ENCODE data around the gene GABRE.

DNA sequence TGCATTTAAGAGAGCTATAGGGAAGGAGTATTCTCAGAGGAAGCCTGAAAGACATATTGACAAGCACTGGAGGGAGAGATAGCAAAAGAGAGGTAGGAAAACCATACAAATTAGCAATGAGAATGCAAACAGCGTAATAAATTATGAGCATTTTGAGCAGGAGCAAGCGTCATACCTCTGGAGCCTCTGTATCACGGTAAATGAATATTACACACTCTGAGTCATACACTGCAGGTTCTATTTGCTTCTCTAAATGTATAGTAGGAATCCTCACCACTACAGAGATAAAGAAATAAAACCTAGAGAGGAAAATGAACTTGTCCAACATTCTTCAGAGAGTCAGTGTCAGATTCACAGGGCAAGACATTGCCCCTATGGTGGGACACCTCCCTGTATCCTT lies 46.4 kb upstream of the GABRE start:
- TF ChIP-seq, protein P1, sequence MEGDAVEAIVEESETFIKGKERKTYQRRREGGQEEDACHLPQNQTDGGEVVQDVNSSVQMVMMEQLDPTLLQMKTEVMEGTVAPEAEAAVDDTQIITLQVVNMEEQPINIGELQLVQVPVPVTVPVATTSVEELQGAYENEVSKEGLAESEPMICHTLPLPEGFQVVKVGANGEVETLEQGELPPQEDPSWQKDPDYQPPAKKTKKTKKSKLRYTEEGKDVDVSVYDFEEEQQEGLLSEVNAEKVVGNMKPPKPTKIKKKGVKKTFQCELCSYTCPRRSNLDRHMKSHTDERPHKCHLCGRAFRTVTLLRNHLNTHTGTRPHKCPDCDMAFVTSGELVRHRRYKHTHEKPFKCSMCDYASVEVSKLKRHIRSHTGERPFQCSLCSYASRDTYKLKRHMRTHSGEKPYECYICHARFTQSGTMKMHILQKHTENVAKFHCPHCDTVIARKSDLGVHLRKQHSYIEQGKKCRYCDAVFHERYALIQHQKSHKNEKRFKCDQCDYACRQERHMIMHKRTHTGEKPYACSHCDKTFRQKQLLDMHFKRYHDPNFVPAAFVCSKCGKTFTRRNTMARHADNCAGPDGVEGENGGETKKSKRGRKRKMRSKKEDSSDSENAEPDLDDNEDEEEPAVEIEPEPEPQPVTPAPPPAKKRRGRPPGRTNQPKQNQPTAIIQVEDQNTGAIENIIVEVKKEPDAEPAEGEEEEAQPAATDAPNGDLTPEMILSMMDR (conservative IDR thresholded peaks at IDR 0.05; ENCODE audit: low read length), result no peak
- no peak for TF ChIP-seq EZH2phosphoT487 (IDR thresholded peaks at IDR 0.05; ENCODE audit: borderline replicate concordance)
